Urothelium cell line (cell line): ENCODE data around the gene HDGFL3.
"Not testable (repeated sequence)": the region's sequence is repeated elsewhere in the genome, so short reads cannot be mapped to it uniquely, and the experiment has no call there.

Experiments used
- DNase-seq: peaks from one replicate; pipeline ENCODE4 v3.0.0; 2011; ENCODE audit warnings: low spot score, mixed read lengths
- FAIRE-seq: peaks from 2 replicates; lab custom pipeline; 2011; peaks lifted over from hg19 to GRCh38; lab: Jason Lieb, UNC

Gene HDGFL3

GRCh38 chr15:83207660-83208366 lies at the start of gene HDGFL3:
TSS of gene HDGFL3 (minus strand) at chr15:83207823. CDS start at chr15:83207414, 409 bp downstream.
- DNase-seq (peak; percentile 79), FAIRE-seq (no peak)

DNA sequence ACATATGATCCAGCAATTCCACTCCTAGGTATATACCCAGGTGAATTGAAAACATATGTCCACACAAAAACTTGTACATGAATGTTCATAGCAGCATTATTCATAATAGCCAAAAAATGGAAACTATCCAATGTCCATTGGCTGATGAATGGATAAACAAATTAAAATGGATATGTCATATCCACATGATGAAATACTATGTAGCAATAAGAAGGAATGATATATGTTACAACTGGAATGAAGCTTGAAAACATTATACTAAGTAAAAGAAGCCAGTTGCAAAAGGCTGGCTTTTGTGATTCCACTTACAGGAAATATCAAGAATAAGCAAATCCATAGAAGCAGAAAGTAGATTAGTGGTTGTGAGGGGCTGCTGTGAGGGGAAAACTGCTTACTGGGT lies 43.2 kb upstream of the HDGFL3 start:
- DNase-seq (no peak), FAIRE-seq (no peak)

DNA sequence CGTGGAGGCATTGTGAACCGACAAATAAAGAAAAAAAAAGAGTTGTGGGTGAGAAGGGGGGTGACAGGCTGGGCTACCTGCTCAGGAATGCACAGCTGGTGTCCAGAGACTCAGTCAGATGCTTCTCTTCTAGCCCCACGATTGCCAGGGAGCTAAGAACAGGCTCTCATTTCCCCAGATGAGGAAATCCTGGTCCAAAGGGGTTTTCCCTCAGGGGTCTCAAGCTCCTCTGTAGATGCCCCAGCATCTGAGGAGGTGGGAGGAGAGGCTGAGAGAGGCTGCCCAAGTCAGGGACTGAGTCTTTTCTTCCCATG lies 41.4 kb upstream of the HDGFL3 start:
- no peak for FAIRE-seq
- no peak for DNase-seq

- FAIRE-seq, result no peak
- peak; percentile 48 for DNase-seq
Measured at GRCh38 chr15:83248151-83249029, 40.8 kb upstream of the HDGFL3 start.

DNA sequence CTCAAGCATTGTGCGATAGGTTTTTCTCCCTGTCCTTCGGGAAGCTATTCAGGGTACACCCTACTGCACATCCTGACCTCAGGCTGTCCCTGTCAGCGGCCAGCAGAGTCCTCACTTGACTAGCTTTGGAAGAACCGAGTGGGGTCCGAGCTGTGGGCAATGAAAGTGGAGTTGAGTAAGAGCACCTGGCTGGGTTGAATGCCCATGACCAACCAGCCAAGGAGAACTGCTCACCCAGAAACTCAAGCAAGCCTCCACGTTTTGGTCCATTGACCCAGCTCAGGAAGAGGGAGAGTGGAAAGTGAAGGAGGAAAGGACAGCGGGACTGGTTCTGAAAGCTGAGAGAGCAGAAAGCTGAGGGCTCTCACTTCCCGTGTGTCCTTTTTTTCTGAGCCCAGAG lies 36.0 kb upstream of the HDGFL3 start:
- FAIRE-seq (no peak), DNase-seq (no peak)

- FAIRE-seq, result no peak
- no peak for DNase-seq
Measured at GRCh38 chr15:83230242-83230641, 22.6 kb upstream of the HDGFL3 start.

DNA sequence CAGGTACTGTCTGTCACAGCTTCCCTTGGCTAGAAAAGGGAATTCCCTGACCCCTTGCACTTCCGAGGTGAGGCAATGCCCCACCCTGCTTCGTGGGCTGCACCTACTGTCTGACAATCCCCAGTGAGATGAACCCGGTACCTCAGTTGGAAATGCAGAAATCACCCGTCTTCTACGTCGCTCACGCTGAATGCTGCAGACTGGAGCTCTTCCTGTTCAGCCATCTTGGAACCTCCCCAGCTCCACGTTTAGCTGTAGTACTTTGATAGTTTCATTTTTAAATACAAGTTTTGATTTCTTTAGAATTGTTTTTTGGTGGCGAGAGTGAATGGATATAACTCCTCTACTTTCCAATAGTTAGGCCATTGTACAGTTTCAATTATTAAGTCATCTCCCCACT lies 17.8 kb upstream of the HDGFL3 start:
- no peak for FAIRE-seq
- DNase-seq, result no peak

- not testable (repeated sequence) for DNase-seq, FAIRE-seq
Measured at GRCh38 chr15:83221781-83222180, 14.2 kb upstream of the HDGFL3 start.

DNA sequence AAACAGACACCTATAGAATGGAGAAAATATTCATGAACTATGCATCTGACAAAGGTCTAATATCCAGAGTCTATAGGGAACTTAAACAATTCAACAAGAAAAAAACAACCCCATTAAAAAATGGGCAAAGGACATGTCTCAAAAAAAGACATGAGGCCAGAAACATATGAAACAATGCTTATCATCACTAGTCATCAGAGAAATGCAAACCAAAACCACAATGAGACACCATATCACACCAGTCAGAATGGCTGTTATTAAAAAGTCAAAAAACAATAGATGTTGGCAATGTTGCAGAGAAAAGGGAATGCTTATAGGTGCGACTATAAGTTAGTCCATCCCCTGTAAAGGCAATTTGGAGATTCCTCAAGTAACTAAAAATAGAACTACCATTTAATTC lies 11.4 kb upstream of the HDGFL3 start:
- no peak for DNase-seq
- no peak for FAIRE-seq

GRCh38 chr15:83215306-83215705 lies 7.7 kb upstream of the HDGFL3 start:
- DNase-seq (no peak), FAIRE-seq (no peak)

GRCh38 chr15:83210619-83211018 lies 3.0 kb upstream of the HDGFL3 start:
- FAIRE-seq, result no peak
- peak; percentile 13 for DNase-seq

GRCh38 chr15:83209333-83209732 lies 1.7 kb upstream of the HDGFL3 start:
- FAIRE-seq (peak; percentile 17), DNase-seq (no peak)

GRCh38 chr15:83208367-83208661 lies 691 bp upstream of the HDGFL3 start:
- no peak for FAIRE-seq
- no peak for DNase-seq

DNA sequence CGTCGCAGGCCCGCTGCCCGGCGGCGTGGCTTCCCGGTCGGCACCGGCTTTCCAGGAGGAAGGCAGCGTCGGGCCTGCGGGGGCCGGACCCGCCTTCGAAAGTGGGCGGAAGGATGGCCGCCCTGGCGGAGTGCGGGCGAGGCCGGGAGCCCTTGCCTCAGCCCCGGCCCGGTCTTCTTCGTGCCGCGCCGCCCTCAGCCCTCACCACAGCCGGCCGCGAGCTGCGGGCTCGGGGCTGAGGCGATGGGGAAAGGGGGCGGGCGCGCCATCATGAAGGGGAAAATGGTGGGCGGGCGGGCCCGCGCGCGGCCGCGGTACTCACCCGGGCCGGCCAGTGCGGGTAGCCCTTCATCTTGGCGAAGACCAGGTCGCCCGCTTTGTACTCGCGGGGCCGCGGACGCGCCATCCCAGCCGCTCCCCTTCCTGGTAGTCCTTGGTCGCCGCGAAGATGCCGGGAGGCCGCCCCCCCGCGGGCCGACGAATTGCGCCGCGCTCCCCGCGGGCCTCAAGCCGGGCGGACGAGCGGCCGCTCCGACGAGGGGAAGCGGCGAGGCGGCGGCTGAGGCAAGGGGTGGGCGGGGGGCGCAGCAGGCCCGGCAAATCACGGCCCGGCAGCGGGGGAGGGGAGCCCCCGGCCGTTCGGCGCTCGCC lies 489 bp downstream of the HDGFL3 start:
- DNase-seq, result peak; percentile 56
- no peak for FAIRE-seq

- no peak for FAIRE-seq
Measured at GRCh38 chr15:83206526-83207008, 1.1 kb downstream of the HDGFL3 start.

DNA sequence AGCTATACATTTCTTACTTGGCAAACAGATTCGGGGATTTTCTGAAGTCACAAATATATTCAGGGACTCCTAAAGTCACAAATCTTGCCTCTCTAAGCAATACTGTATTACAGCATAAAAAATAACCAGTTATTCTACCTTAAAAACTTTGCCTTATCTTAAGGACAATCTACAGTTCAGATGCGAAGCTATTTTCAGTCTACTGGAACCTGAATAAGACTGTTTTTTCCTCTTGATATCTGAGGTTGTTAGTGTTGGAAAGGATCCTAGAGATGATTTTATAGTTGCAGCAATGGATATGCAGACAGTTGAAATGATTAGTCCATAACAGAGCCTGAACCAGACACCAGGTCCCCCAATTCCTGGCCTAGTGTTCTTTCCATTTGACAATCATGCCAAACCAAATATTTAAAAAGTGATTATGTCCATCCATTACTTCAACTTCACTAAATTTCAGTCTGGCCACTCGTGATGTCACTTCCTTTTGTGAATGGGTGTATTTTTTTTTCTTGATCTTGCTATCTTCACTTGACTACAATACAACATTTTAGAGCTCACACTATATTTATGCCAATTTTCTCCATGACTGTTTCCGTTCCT lies 1.8 kb downstream of the HDGFL3 start:
- DNase-seq, result no peak
- FAIRE-seq, result no peak

More at GRCh38 chr15:83206526-83207008, 1.1 kb downstream of the HDGFL3 start:
- no peak for DNase-seq

GRCh38 chr15:83204697-83205096 lies 2.9 kb downstream of the HDGFL3 start:
- DNase-seq, result no peak
- FAIRE-seq, result no peak

DNA sequence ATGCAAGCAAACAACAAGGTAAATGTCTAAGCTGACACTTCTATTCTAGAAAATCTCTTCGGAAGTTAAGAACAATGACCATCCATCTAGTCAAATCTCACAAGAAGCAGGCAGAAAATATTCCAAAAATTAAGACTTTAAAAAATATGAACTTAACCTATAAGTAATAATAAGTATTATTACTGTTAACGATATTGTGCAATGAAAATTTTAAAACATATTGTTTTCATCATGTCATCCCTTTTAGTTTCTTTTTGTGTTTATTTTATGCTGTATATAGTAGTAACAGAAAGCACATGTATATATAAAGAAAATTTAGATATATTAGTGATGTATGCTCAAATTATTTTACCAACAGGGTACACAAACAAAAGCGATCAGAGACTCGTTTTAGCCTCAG lies 4.1 kb downstream of the HDGFL3 start:
- FAIRE-seq, result no peak

DNA sequence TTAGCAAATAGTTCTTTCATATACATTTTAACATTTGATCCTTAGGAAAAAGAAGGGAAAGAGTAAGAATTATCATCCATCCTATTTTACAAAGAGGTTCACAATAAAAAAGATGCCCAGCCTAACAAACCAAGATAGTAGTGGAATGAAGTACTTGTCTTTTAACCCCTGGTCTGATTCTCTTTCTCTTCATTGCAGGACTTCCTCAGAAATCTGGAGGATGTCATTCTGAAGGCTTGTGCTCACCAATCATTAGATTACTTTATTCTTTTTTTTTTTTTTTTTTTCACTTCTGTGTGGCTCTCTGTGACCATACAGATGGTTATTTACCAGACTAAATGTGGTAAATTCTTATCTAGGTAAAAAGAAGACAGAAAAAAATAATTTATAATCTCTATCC lies 7.0 kb downstream of the HDGFL3 start:
- FAIRE-seq (no peak), DNase-seq (no peak)

More for the DNA sequence above, 4.1 kb downstream of the HDGFL3 start:
- no peak for DNase-seq

DNA sequence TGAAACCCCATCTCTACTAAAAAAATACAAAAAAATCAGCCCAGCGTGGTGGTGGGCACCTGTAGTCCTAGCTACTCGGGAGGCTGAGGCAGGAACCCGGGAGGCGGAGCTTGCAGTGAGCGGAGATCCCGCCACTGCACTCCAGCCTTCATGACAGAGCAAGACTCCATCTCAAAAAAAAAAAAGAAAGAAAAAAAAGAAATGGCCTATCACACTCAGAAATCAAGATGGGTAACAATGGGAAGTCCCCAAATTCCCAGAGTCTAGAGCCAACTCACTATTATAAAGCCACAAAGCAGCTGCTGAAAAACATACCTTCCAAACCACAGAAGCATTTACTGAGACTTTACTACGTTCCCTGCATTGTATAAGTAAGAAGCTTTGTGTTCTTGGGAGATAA lies 7.5 kb downstream of the HDGFL3 start:
- FAIRE-seq, result no peak

DNA sequence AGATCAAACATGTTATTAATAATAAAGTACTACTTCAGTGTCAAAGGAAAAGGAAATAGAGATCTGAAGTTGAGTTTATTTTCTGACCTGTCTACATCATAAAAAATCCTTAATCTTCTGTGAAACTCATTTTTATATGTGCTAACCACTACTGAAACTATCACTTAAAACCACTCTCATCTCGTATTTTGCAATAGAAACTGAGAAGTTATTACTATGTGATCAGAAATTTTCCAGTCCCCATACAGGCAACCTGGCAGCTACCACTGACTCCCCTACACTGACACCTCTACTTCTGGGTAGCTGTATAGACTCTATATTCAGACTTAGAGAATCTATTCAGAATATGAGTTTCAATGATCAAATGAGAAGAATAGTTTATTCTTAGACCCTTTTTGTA lies 8.3 kb downstream of the HDGFL3 start:
- no peak for FAIRE-seq
- DNase-seq, result no peak

More for the DNA sequence above, 7.5 kb downstream of the HDGFL3 start:
- no peak for DNase-seq
